Activated T-cell treated with anti-CD3 and anti-CD28 coated beads for 48 hours (primary cell): ENCODE results near the gene EPDR1.
"Not testable (repeated sequence)": the region's sequence is repeated elsewhere in the genome, so short reads cannot be mapped to it uniquely, and the experiment has no call there.

ENCODE experiments used
- DNase-seq: peaks from one replicate; pipeline ENCODE4 v3.0.0-alpha.2; 2020; ENCODE audit warnings: low read depth

Gene EPDR1

DNA sequence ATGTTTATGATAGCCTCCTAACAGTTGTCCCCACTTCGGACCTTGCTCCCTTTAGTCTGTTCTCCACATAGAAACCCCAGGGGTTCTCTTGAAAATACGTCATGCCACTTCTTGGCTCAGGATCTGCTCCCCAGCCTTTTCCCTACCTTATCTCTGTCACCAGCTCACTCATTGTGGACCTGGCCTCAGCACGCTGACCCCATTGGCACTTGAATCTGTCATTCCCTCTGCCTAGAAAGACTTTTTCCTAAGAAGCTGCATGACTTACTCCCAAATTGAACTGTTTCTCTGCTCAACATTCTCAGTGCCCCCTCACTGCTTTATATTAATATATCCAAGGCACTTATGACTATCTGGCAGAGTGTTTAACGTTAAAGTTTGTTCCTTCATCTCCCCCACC, 8.4 kb downstream of the EPDR1 start:
- DNase-seq: no peak

GRCh38 chr7:37930226-37930948, 9.9 kb downstream of the EPDR1 start:
- DNase-seq: no peak

DNA sequence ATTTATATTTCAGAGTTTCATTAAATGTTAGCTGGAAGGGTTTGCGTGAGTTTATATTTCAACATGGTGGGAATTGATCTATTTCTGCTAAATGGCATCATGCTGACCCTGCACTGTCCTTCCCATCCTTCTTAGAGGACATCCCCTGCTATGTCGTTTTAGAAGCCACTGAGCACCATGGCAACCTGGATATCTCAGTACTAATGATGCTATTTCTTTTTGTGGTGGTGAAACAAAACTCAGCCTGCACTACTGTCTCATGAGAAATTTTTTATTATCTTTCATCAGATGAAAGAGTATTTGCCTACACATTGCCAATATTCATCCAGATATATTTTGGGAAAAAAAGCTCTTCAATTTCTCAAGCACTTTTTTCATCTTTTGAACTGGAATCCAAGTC, 12.1 kb downstream of the EPDR1 start:
- DNase-seq: no peak

DNA sequence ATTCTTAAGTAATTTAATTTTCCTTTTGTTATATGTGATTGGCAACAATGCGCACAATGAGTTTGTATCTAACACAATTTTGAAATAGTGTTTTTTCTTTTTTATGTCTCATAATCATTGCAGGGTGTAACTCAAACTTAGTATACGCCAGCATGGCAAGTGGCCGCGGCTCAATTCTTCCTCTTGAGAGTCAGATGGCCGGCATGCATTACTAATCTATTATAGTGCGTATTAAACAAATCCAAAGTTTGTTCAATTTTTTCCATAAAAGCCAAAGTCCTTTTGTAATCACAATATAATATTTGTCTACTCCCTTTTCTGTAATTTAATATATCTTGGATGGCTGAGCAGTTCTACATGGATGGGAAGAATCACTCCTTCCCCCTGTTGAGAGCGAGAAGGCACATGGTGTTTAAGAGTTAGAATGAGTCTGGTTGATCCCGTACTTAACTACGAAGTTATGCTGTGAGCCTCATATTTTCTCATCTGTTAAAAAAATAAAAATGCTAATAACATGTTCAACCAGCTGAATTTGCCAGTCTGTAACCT, 12.7 kb downstream of the EPDR1 start:
- no peak for DNase-seq

DNA sequence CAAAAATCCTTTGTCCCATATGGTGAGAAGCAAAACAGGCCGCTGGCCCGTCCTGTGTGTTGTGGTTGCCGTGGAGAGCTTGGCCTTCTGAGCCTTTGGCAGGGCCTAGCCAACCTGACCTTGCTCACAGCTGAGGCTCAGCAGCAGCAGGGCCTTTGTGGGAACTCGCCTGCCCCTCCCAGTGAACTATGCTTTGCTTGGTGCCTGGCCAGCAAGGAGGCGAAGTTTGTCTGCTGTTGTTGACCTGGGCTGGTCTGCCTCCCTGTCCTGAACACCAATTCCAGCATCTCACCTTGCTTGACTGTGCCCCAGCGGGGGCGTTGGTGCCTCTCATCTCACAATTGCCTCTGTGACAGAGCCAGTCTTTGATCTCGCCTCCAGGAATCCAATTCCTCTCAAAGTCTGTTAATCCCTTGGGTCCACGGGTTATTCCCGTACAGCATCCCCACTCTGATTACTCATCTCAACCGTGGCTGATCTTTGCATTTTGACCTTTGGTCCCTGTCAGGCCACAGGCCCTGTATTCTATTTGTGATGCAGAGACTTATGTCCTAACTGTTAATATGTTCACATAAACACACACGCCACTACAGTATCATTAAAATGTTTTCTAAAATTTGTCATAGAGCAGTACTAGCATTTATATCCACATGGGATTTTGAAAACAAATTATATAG, 22.6 kb downstream of the EPDR1 start:
- DNase-seq: no peak

GRCh38 chr7:37943905-37944736, 23.7 kb downstream of the EPDR1 start:
- DNase-seq: no peak

GRCh38 chr7:37944737-37945054, 24.3 kb downstream of the EPDR1 start:
- DNase-seq: no peak

DNA sequence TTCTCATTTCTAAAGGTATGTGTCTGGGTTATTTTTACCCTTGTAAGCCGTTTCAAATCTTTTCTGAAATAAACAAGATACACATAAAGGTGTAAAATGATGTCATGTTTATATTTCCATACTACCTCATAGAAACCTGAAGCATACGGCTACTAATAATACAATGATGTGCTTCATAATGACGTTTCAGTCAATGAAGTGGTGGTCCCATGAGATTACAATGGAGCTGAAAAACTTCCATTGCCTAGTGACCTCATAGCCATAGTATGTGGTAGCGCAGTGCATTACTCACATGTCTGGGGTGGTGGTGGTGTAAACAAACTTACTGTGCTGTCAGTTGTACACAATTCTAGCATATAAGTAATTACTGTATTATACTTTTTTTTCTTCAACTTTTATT, 24.9 kb downstream of the EPDR1 start:
- no peak for DNase-seq

DNA sequence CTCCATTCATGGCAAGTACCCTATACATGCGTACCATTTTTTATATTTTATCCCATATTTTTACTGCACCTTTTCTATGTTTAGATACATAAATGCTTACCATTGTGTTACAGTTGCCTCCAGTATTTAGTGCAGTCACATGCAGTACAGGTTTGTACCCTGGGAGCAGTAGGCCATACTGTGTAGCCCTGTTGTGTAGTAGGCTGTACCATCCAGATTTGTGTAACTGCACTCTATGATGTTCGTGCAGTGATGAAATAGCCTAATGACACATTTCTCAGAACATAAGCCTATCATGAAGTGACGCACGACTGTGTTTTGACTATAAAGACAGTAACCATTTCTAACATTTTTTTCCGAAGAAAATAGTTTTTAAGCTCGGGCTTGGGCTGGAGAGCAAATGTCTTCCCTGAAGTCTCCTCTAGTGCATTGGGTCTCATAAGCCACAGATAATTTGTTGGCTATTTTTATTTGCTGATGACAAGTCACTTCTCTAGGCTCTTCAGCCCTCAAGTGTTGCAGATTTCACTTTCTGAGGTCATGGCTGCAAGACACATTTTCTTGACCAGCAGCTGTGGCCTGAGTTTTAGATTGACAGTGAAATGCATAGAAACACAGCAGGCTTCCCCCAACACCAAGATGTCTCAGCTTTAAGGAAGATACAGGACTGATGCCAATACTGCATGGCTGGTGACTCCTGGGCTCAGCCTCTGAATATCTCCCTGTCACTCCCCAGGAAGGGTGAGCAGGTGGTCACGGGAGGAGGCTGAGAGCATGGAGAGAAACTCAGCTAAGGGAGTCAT, 26.9 kb downstream of the EPDR1 start:
- no peak for DNase-seq

DNA sequence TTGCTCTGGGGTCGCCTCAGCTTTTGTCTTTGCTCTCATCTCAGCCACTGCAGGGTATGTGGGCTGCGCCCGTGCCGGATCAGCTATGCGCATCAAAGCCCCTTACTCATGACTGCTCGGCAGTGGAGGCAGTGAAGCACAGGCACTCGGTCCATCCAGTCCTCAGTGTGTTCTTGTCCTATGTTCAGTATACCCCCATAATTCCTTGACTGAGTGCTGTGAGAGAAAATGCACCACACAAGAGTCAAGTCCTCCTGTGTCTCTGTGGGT, 27.4 kb downstream of the EPDR1 start:
- no peak for DNase-seq

GRCh38 chr7:37952240-37952639, 31.8 kb downstream of the EPDR1 start:
- DNase-seq: no peak

GRCh38 chr7:37954217-37954616, 33.8 kb downstream of the EPDR1 start:
- DNase-seq: not testable (repeated sequence)

DNA sequence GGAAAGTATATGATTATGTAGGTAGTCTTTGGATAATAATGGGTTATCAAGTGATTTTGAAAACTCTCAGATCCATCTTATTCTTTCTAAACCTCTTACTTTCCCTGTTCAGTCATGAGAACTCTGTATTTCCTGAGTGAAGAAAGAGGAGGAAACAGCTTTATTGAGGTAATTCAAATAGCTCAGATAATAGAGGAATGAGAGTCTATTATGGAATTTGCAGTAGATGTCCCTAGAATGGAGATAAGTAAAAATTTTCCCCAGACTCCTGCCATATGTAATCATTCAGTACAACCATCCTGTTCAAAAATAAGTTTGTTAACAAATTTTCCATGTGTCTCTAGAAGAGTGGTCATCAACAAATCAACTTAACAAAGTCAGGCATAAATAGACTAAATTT, 36.4 kb downstream of the EPDR1 start:
- DNase-seq: no peak

GRCh38 chr7:37957221-37957970, 37.0 kb downstream of the EPDR1 start:
- DNase-seq: no peak

DNA sequence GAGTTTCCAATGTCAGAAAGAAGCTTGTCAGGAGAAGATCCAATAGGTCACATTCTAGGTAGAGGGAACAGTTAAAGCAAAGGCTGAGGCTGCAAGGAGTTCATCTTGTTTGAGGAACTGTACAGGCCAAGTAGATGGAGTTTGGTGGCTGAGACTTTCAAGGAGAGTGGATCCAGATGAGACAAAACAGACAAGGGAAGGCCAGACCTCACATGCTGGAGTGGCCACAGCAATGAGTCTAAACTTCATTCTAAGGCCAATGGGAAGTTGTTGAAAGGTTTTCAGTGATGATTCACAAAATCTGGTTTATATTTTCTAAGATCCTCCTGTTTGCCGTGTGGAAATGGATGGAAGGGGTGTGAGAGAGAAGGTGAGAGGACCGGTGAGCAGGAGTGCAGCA, 40.0 kb downstream of the EPDR1 start:
- no peak for DNase-seq

GRCh38 chr7:37961251-37961650, 40.8 kb downstream of the EPDR1 start:
- DNase-seq: no peak

DNA sequence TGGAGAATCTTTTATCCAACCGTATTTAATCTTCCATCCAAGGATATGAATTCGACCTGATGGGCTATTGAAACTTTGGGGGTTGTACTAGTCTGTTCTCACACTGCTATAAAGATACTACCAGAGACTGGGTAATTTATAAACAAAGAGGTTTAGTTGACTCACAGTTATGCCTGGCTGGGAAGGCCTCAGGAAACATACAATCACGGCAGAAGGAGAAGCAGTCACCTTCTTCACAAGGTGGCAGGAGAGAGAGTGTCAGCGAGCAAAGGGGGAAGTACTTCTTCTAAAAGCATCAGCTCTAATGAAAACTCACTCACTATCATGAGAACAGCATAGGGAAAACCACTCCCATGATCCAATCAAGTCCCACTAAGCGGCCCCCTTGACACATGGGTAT, 43.8 kb downstream of the EPDR1 start:
- no peak for DNase-seq

- DNase-seq: no peak
Measured at GRCh38 chr7:37970211-37970610, 49.8 kb downstream of the EPDR1 start.

- no peak for DNase-seq
Measured at GRCh38 chr7:37971491-37971890, 51.1 kb downstream of the EPDR1 start.

GRCh38 chr7:37973915-37974314, 53.5 kb downstream of the EPDR1 start:
- DNase-seq: no peak

DNA sequence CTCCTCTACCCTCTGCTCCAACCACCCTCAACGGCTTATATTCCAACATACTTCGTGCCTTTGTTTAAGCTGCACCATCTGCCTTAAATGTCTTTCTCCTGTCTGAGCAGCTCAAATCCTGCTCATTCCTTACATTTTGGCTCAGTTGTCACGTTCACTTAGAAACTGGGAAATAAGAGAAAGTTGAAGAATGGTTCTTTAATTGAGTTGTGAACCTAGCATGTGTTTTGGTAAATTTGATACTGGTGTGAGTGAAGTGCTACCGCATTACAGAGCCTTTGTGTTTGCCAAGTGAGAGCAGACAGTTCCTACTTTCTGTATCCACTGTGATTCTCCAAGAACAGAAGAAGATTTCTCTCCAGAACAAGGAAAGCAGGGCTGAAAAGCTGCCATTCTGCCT, 54.3 kb downstream of the EPDR1 start:
- DNase-seq: no peak

GRCh38 chr7:37977243-37977642, 56.8 kb downstream of the EPDR1 start:
- DNase-seq: no peak
